Stimulated activated CD4-positive, alpha-beta T cell treated with anti-CD3 and anti-CD28 coated beads, Interleukin-4, amount 100 ng/mL, for 24 hours (primary cell): ENCODE data around the gene PKMYT1.

Source experiments
- DNase-seq: peaks from one replicate; pipeline ENCODE4 v3.0.0-alpha.2; 2020

Gene PKMYT1

GRCh38 chr16:2992383-2993081 lies 12.3 kb upstream of the PKMYT1 start:
- DNase-seq = no peak

DNA sequence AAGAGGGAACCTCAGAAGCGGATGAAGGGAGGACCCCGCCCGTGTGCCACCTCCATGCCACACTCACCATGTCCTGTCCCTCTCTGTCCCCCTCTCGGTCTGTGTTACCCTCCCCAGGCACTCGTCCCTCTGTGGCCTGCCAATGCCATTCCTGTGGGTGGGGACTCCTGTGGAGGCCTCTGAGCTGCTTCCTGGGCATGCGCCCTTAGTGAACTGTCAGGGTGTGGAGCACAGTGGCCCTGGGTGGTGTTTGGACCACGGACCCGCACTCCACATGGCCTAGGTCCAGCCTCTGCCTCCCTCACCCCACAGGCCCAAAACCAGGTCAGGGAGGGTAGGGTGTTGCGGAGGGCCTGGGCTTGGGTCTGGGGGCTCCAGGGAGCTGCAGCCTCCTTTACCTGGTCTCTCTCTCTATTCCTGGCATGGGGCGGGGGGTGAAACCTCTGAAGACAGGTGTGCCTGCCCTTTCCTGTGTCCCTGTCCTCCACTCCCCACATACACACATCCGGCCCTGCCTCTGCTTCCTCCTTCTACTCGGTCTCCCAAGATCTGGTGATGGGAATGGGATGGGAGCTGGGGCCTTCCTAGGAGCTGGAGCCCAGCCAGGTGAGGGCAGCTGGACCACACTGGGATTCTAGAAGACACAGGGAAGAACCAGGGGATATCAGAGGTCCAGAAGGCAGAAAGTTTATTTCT lies 11.5 kb upstream of the PKMYT1 start:
- DNase-seq = no peak

- no peak for DNase-seq
Observed at GRCh38 chr16:2990891-2991290, 10.6 kb upstream of the PKMYT1 start.

DNA sequence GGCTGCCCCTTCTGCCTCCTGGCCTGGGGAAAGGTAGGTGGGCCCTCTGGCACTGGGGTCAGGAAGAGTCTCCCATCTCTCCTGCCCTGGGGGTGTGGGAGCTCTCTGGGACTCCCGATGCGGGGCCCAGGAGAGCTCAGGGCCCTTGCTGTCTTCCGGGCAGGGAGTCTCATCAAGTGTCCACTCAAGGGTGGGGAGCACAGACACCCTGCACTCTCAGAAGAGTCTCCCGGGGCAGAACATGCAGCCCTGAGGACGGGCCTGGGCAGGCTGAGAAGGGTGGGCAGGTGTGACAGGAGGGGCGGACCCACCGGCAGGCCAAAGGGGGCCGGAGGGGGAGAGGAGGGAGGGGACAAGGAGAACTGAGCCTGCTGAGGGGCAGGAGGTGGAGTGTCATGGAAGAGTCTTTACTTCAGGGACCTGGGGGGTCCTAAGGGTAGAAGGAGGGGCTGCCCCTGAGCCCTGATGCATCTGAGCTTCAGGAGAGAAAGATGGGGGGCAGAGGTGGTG lies 8.4 kb upstream of the PKMYT1 start:
- no peak for DNase-seq

DNA sequence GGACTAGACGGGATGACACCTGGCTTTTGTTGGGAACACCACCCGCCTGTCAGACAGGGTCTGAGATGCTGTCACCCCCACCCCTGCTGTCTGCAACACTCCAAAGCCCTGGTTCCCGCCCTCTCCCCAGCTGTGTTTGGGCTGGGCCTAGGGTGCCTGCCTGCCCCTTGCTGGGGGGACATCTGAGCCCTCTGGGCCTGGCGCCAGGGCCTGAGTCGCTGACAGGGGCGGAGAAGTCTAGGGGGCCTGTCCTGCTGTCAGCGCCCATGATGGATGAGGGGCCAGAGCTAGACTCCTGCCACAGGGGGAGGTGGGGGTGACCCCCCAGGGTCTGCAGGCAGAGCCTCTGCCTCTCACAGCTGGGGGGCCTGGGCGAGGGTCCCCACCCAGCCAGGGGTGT lies 7.6 kb upstream of the PKMYT1 start:
- no peak for DNase-seq

GRCh38 chr16:2987286-2987685 lies 7.0 kb upstream of the PKMYT1 start:
- no peak for DNase-seq

GRCh38 chr16:2986623-2987188 lies 6.5 kb upstream of the PKMYT1 start:
- no peak for DNase-seq

DNA sequence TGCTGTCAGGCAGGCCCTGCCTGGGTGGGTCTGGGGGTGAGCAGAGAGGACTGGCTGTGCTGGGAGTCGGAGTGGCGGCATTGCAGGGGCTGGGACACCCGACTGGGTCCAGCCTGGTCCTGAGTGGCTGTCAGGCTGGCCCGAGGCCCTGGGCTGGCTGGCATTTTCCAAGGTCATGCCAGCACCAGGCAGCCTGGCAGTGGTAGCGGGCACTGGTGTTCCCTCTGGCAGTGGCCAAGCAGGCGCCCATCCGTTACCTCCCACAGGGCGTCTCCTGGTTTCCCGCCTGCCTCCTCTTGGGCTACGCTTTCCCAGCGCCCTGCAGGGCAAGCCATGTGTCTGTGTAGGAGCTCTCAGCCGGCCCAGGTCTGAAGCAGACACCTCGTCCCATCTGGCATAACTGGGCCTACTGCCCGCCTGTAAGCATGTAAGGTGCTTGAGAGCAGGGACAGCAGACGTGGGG lies 5.7 kb upstream of the PKMYT1 start:
- no peak for DNase-seq

DNA sequence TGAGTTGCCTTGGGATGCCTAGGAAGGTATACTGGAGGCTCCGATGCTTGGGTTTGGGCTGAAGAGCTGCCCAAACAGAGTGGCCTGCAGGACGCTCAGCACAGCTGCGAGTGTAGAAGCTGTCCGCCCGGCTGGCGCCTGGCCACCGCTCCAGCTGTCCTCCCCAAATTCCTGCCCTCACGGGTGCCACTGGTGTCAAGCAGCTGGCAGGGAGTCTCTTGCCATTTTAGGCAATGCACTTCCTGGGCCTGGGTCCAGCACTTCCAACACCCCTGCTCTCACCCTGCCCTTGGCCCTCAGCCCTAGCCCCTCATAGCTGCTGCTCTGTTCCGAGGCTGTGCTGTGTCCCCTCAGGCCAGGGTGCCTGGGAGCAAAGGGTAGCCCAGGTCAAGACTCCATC lies 5.2 kb upstream of the PKMYT1 start:
- DNase-seq = no peak

- peak; percentile 74 for DNase-seq
Observed at GRCh38 chr16:2983706-2984136, 3.5 kb upstream of the PKMYT1 start.

DNA sequence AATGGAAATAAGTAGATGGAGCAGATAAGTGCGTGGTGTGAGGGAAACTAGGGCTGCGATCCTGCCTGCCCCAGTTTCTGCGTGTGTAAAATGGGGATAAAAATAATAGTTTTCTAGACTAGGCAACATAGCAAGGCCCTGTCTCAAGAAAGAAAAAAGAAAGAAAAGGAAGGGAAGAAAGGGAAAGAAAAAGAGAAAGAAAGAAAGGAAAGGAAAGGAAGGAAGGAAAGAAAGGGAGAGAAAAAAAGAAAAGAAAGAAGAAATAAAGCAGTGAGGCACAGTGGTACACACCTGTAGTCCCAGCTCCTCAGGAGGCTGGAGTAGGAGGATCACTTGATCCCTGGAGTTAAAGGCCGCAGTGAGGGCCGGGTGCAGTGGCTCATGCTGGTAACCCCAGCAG lies 2.2 kb upstream of the PKMYT1 start:
- DNase-seq = no peak

- DNase-seq = no peak
Observed at GRCh38 chr16:2981899-2982250, 1.6 kb upstream of the PKMYT1 start.

- no peak for DNase-seq
Observed at GRCh38 chr16:2981177-2981898, 1.1 kb upstream of the PKMYT1 start.

- no peak for DNase-seq
Observed at GRCh38 chr16:2979669-2980226, 498 bp downstream of the PKMYT1 start.

- DNase-seq = no peak
Observed at GRCh38 chr16:2977440-2977839, 2.8 kb downstream of the PKMYT1 start.

DNA sequence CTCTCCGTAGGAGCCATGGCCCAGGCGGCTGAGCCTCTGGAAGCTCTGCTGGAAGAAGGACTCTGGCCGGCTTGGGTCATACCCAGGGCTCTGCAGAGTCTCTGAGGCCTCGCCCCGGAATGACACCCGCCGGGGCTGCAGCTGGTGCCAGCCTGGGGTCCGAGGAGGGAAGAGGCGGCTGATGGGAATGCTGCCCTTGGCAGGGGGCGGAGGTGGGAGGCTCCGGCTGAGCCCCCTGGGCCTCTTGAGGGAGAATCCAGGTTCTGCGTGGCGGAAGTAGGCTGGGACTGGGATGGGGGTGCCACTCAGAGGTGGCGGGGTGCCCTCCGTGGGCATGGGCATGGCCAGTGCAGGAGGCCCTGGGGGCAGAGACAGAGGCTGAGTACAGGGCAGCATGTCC lies 3.6 kb downstream of the PKMYT1 start:
- no peak for DNase-seq

DNA sequence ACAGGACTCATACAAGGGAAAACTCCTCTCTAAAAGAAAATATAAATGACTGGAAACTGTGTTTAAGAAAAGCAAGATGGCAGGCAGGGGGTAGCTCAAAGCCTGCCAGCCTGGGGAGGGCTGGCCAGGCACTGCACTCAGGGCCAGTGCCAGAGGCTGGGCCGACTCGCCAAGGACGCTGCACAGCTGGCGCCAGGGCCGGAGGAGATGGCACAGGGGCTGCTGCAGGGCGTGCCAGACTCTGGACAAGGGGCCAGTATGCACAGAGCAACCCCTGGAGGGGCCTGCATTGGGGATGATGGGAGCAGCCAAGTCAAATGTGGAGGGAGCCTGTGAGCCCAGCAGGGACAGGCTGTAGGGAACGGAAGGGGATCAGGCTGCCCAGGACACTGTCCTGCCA lies 4.0 kb downstream of the PKMYT1 start:
- no peak for DNase-seq

DNA sequence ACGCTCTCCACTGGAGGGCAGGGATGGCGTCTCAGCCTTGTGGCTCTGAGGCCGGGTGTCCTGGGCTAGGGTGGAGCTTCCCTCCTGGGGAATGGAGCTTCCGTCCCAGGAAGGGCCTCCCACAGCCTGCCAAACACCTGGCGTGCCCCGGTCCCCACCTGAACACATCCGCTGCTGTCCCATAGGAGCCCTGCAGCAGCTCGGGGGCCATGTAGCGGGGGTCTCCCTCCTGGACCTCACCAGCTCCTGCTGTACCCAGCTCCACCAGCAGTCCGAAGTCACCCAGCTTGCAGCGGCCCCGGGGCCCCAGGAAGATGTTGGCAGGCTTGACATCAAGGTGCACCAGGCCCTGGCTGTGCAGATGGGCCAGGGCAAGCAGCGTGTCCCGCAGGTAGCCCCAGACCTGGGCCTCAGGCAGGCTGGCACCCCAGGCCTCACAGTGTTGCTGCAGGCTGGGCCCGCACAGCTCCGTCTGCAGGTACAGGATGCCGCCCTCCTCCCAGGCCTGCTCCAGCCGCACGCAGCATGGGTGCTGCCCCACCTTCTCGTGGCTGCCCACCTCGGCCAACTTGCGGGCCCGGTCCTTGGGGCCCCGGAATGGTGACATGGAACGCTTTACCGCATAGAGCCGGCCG lies 5.0 kb downstream of the PKMYT1 start:
- DNase-seq = no peak

- no peak for DNase-seq
Observed at GRCh38 chr16:2974319-2975056, 5.8 kb downstream of the PKMYT1 start.

DNA sequence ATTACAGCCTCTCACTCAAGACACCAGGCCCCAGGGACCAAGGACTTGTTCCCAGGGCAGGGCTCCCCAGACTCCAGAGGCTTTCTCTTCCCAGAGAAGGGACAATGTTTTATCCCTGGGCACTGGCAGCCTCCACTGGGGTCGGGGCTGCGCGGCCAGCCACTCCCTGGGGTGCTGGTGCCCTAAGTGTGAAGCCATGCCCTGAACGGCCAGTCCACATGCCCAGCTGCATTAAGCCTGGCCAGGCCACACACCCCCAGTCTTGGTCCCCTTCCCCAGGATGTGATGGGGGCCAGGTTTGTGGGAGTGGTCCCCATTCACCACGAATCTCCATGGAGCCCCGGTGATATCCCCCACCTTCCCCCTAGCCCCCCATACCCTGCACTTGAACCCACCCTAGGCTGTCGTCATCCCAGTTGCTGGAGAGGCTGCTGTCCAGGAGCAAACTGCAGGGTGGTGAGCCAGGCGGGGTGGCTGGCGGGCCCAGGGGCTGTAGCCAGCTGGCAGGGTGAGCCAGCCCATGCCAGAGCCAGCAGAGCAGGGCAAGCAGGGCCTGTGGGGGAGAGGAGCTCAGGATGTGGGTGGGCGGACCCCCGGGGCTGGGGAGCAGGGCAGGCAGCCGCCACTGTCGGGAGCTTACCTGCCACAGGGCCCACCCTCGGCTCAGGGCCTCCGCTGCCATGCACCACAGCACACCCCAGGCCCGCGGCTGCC lies 6.5 kb downstream of the PKMYT1 start:
- DNase-seq = no peak

DNA sequence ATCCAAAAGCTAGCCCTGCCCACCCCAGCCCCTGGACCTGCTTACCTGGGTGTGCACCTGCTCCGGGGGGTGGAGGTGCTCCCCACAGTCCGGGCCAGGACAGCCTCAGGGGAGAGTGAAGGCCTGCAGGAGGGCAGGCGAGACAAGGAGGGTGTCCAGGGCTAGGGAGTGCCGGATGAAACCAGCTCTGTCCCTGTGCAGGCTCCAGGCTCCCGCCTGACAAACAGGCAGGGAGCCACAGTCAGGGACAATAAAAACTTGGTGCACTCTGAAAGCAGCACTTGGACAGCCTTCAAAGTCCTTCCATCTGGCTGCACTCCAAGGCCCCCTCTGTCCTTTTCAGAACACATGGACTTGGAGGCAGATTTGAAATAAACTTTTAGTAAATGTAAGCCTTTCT lies 7.2 kb downstream of the PKMYT1 start:
- DNase-seq = no peak
